ENCODE measurements around the gene CHAF1A.

Gene CHAF1A

DNA sequence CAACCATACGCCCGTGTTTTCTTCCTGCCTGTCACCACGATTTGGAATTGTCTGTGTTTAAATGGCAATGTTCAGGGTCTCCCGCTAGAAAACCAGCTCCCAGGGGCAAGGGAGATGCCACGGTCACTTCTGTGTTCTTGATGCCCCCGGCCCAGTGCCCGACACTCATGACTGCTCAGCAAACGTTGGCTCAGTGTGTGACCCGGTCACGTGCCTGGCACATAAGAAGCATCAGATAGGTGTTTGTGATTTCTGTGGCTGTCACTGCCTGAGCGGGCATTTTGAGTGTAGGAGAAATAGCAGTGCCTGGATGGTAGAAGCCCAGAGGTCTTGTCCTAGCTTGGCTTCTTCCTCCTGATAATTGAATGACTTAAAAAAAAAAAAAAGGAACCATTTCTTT, 85.1 kb downstream of the CHAF1A start:
- DNase-seq (ENCODE audit: low spot score) = no peak
- TF ChIP-seq, protein P1, sequence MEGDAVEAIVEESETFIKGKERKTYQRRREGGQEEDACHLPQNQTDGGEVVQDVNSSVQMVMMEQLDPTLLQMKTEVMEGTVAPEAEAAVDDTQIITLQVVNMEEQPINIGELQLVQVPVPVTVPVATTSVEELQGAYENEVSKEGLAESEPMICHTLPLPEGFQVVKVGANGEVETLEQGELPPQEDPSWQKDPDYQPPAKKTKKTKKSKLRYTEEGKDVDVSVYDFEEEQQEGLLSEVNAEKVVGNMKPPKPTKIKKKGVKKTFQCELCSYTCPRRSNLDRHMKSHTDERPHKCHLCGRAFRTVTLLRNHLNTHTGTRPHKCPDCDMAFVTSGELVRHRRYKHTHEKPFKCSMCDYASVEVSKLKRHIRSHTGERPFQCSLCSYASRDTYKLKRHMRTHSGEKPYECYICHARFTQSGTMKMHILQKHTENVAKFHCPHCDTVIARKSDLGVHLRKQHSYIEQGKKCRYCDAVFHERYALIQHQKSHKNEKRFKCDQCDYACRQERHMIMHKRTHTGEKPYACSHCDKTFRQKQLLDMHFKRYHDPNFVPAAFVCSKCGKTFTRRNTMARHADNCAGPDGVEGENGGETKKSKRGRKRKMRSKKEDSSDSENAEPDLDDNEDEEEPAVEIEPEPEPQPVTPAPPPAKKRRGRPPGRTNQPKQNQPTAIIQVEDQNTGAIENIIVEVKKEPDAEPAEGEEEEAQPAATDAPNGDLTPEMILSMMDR (IDR thresholded peaks at IDR 0.05; ENCODE audit: extremely low read depth, missing control alignments) = no peak

DNA sequence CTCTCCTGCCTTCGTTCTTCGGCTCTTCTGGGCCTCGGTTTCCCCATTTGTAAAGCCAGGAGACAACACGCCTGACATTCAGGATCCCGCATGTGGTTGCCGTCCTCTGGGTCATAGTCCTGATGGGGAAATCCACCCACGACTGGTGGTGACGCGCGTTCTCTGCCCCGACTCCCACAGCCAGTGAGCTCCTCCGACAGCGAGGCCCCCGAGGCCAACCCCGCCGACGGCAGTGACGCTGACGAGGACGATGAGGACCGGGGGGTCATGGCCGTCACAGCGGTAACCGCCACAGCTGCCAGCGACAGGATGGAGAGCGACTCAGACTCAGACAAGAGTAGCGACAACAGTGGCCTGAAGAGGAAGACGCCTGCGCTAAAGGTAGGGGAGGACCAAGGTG, 86.1 kb downstream of the CHAF1A start:
- TF ChIP-seq, protein P1 (IDR thresholded peaks at IDR 0.05; ENCODE audit: extremely low read depth, missing control alignments) = no peak
- no peak for DNase-seq (ENCODE audit: low spot score)

DNA sequence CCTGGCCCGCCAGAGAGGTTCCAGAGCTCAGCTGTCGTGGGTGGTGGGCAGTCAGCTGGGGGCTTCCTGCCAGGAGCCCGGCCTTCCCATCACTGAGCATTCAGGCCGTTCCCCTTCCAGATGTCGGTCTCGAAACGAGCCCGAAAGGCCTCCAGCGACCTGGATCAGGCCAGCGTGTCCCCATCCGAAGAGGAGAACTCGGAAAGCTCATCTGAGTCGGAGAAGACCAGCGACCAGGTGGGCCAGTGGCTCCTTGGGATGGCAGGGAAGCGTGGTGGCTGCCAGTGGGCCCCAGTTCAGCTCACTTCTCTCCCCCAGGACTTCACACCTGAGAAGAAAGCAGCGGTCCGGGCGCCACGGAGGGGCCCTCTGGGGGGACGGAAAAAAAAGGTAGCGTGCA, 89.0 kb downstream of the CHAF1A start:
- no peak for DNase-seq (ENCODE audit: low spot score)
- TF ChIP-seq, protein P1 (IDR thresholded peaks at IDR 0.05; ENCODE audit: extremely low read depth, missing control alignments) = no peak

DNA sequence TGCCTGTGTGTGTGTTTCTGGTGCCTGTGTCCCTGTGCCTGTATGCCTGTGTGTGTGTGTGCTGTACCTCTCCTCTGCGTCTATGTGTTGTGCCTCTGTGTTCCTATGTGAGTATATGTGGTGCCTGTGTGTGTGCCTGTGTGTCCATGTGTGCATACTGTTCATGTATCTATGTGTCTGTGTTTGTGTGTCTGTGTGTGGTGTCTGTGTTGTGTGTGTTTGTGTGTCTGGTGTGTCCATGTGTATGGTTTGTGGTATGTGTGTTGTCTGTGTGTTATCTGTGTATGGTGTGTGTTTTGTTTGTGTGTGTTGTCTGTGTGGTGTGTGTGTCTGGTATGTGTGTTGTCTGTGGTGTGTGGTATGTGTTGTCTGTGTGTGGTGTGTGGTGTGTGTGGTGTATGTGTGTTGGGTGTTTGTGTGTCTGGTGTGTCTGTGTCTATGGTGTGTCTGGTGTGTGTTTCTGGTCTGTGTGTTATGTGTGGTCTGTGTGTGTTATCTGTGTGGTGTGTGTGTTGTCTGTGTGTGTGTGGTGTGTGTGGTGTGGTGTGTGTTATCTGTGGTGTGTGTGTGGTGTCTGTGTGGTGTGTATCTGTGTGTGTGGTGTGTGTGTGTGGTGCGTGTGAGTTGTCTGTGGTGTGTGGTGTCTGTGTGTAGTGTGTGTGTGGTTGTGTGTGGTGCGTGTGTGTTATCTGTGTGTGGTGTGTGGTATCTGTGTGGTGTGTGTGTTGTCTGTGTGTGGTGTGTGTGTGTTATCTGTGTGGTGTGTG, 90.1 kb downstream of the CHAF1A start:
- TF ChIP-seq, protein P1 (IDR thresholded peaks at IDR 0.05; ENCODE audit: extremely low read depth, missing control alignments) = no peak
- no peak for DNase-seq (ENCODE audit: low spot score)
